ENCODE data around the gene MPIG6B.

The MPIG6B gene

GRCh38 chr6:31722173-31722572 is 1.0 kb upstream of the MPIG6B start:
- DNase-seq (ENCODE audit: low read depth), result no peak

- DNase-seq (ENCODE audit: low read depth), result no peak
Observed at GRCh38 chr6:31723980-31724691, 963 bp downstream of the MPIG6B start.

GRCh38 chr6:31725502-31726350 is 2.6 kb downstream of the MPIG6B start:
- no peak for DNase-seq (ENCODE audit: low read depth)

DNA sequence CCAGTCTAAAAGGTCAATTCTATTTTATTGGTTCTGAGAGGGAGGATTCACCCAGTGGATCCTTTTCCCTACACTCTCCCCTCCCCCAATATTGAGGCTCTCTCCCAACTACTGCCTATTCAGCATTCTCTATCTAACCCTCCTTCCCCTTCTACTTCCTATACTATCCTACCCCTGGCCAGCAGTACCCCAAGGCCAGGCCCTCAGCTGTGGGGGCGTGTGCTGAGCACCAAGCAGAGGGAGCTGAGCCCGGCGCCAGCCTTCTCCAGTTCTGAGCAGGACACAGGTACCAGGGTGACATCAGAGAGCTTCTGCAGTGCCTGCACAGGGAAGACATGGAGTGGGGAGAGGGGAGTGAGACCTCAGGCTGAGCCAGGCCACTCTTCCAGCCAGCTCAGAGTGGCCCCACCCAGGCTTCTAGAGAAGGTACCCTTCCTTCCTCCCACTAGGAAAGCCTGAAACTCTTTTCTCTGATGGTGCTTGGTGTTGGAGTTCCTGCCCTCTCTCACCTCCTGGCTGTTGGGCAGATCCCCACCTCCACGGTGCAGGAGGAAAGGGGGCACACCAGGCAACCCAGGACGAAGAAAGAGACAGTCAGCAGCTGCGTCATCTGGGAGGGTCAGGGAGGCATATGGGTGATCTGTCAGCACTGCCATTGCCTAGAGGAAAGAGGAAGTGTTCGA is 4.0 kb downstream of the MPIG6B start:
- no peak for DNase-seq (ENCODE audit: low read depth)

GRCh38 chr6:31727717-31728671 is 4.8 kb downstream of the MPIG6B start:
- no peak for DNase-seq (ENCODE audit: low read depth)

DNA sequence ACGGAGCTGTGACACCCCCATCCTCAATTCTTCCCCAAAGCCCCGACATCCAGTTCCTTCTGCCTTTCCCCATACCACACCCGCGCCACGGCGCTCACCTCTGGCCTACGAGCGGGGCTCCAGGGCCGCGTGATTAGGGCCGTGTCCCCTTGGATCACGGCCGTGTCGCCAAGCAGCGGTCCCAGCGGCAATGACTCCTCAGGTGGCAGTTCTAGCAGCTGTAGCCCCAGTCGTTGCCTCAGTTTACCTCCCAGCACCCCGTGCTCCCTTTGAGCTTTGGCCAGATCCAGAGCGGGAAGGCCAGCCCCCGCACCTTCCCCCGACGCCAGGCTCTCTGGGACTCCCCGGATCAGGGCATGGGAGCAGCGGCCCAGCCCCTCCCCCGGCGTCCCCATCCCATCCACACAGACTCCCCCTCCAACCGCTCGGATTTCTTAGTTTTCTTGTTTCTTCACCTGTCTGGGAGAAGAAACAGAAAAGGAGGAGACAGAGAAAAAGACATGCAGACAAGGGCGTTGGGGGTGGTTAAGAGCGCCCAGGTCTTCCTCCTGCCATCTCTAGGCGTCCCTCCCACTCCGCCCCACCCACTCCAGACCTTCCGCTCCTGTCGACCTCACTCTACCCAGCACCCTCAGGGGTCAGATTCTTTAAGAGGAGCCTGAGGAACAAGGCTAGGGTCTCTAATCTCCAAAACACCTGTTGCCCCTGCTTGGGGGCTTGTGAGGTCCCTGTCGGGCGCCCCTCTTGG is 5.8 kb downstream of the MPIG6B start, which contains the start of gene DDAH2:
DDAH2 (minus strand) TSS at position 533 of the 748 bp plus-strand sequence; CDS start at position 395, 138 bp downstream.
- no peak for DNase-seq (ENCODE audit: low read depth)

DNA sequence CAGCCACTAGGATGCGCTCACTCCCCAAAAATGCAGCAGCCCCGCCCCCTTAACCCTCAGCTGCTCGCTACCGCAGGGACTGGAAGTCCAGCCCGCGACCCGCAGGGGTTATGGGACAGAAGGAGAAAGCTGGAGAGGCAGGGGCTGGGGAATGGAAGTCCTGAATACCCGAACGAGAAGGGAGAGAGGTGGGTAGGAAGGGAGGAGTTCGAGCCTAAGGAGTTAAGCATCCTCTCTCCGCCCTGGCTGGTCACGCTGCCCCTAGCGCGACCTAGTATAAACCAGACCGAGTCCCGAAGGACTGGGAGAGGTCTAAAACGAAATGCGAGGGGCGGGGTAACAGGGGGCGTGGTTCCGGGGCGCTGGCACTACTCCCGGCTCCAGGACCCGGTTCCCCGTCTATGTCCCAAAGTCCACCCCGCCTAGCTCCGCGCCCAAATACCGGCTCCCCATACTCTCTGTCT is 6.4 kb downstream of the MPIG6B start:
- peak; percentile 90 for DNase-seq (ENCODE audit: low read depth)

DNA sequence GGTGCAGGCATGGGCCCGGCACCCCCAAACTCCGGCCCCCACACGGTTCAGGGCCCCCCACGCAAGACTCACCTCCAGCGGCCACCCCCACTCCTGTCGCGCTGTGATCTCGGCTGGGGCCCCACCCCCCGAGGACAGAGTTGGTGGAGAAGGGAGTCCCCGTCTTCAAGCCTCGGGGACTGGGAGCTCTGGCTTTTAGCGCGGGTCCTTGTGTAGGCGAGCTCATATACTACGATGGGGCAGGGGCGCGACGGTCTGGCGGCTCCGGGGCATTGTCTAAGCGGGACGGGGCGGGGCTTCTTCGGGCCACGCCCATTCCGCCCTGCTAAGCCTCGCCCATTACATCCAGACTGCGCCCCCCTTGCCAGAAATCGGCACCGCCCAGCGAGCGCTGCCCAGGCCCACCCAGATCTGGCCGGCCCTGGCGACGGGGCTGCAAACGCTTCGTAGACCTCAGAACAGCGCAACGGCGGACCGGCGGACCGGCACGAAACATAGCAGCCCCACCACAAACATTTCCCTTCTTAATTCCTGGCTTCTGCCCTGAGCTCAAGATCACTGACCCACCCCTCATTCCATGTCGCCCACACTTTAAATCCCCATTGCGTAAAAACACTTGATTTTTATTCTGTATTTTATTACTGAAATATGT is 6.9 kb downstream of the MPIG6B start:
- peak; percentile 92 for DNase-seq (ENCODE audit: low read depth)

DNA sequence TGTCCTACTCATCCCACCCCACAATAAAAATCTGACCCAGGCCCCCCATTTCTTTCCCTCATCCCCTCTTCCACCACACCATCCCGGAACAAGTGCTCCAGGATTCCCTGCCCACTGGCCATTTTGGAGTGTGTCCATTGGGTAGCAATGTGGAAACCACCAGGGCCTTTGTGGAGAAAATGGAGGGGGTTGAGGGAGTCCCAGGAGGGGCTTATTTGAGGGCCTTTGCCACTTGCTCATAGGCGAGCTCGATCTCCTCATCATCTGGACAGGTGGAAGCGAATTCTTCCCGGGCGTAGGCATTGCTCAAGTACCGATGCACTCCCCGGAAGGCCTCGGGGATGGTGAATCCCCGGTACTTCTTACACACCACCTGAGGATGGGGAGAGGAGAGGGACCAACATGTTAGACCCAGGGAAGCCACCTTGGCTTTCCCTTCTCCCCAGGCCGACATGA is 7.5 kb downstream of the MPIG6B start:
- no peak for DNase-seq (ENCODE audit: low read depth)

DNA sequence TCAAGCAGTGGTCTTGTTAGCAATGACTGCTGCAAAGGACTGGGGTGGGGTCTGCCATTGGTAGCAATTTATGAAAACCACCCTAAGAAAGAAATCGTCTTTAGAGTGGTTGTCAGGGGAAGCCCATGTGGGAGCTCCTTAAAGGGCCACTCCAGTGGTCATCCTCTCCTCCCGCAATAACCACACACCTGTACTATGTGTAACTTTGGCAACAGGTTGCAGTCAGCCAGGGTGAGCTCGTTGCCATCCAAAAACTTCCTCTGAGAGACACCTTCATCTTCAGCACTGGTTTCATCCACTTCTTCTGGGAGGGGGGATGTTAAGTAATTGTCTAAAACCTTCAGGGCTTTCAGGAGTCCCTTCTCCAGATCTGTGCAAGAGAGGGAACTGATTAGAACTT is 8.9 kb downstream of the MPIG6B start:
- DNase-seq (ENCODE audit: low read depth), result no peak

GRCh38 chr6:31733734-31734133 is 10.6 kb downstream of the MPIG6B start:
- DNase-seq (ENCODE audit: low read depth), result no peak

GRCh38 chr6:31734247-31734820 is 11.2 kb downstream of the MPIG6B start:
- no peak for DNase-seq (ENCODE audit: low read depth)

DNA sequence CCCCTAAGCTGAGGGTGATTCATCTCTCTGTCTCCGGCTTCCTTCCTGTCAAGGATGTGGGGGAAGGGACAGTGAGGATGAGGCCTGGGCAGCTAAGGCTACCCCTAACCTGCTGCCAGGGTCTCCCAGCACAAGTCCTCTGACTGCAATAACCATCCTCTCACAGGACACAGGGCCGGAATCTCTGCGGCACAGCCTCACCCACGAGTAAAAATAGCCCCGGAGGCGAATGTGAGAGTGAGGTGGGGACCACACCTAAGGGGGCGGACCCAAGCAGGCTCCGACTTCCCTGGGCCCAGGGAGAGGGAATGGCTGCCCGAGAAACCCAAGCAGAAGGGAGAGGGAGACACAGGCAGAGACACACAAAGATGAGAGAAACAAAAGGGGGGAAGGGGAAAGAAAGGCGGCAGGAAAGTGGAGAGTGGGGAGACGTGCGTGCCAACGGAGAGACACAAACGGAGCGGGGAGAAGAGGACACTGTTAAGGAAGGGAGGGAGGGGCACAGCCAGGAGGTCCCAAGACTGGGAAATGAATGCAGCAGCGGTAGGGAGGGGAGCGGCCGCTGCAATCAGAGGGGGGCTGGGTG is 11.7 kb downstream of the MPIG6B start:
- DNase-seq (ENCODE audit: low read depth), result peak; percentile 43

DNA sequence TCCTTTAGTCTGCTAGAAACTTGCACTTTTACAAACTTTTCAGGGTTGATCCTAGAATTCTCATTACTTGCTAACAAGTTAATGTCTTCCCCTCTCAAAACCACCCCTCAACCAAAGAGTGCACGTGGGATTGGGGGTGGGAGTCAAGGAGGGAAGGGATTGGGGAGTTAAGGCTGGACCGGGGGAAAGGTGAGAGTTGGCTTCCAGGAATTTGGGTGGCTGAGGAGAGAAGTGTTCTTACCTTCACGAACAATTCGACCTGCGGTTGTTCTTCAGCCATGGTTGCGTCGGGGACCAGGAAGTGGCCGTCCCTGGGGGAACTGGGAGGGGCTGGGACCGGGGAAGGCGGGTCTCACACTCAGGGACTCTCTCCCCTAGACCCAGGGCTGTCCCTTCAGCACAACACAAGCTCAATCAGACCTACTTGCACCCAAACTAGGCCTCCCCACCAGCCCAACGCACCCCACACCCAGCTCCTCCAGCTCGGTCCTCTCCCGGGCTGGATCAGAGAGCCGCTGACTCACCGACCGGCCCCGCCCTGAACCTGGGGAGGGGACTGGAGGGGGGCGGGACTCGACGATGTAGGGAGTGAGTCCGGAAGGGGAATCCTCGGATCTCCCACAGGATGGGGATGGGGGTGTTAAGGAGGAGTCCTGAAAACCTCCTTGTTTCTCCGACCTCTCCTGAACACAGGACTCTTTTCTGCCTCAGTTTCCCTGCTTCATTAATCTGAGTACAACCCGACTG is 13.0 kb downstream of the MPIG6B start, which contains the start of gene CLIC1:
CLIC1 (minus strand) TSS at position 510 of the 747 bp plus-strand sequence; CDS start at position 280, 230 bp downstream.
- DNase-seq (ENCODE audit: low read depth), result peak; percentile 81

- DNase-seq (ENCODE audit: low read depth), result no peak
Observed at GRCh38 chr6:31736768-31737314, 13.7 kb downstream of the MPIG6B start.

- DNase-seq (ENCODE audit: low read depth), result peak; percentile 25
Observed at GRCh38 chr6:31737315-31737990, 14.3 kb downstream of the MPIG6B start.

All from fibroblast of gingiva (primary cell).